Adipocyte (in vitro differentiated cells): ENCODE measurements around the gene CD55.
A peak's percentile ranks its signal among the peaks of the same experiment; 100 is the strongest.

ENCODE experiments used
- DNase-seq: peaks from one replicate; pipeline ENCODE4 v3.0.0-alpha.2; 2015; ENCODE audit warnings: low read depth
- H3K27me3 ChIP-seq: replicated peaks from 2 replicates; pipeline ENCODE4 v1.7.0; 2013; ENCODE audit warnings: mild to moderate bottlenecking, low read length, moderate library complexity; ENCODE audit not compliant: control insufficient read depth, insufficient read depth
- H3K36me3 ChIP-seq: 2 replicates; pipeline ENCODE4 v1.7.0; 2013; ENCODE audit warnings: low read length, mild to moderate bottlenecking, moderate library complexity; ENCODE audit not compliant: control insufficient read depth, insufficient read depth, severe bottlenecking
- H3K4me1 ChIP-seq: 2 replicates; pipeline ENCODE4 v1.7.0; 2013; ENCODE audit warnings: mild to moderate bottlenecking, low read length, moderate library complexity; ENCODE audit not compliant: control insufficient read depth, insufficient read depth
- H3K4me3 ChIP-seq: 2 replicates; pipeline ENCODE4 v1.7.0; 2013; ENCODE audit warnings: mild to moderate bottlenecking, low read length, moderate library complexity
- H3K9ac ChIP-seq: 2 replicates; pipeline ENCODE4 v1.7.0; 2013; ENCODE audit warnings: mild to moderate bottlenecking, low read length, moderate library complexity
- H3K9me3 ChIP-seq: 2 replicates; pipeline ENCODE4 v1.7.0; 2013; ENCODE audit warnings: mild to moderate bottlenecking, low read length, moderate library complexity; ENCODE audit not compliant: control insufficient read depth

The CD55 gene

DNA sequence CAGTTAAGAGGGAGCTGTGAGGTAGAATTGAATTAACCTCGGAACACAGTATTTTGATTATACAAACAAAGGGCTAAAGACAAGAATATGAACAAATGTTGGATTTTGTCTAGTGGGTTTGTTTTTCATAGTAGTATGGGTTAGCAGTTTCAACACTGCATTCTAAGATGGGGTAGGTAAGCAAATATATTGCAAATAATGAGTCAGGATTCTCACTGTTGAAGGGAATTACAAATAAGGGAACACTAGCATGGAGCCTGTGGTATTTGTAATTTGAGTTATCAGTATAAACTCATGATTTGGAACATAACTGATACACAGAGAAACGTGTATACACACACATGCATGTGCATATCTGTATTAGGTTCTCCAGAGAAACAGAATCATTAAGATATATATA, 44.5 kb downstream of the CD55 start:
- Histone ChIP-seq H3K9ac (no peak overlapping the region), H3K4me1 (no peaks in the 10 kb centered on the region), H3K4me3 (no peak overlapping the region), H3K27me3 (no peaks in the 10 kb centered on the region), H3K9me3 (no peaks in the 10 kb centered on the region), H3K36me3 (no peaks in the 10 kb centered on the region)
- peak; percentile 18 for DNase-seq

DNA sequence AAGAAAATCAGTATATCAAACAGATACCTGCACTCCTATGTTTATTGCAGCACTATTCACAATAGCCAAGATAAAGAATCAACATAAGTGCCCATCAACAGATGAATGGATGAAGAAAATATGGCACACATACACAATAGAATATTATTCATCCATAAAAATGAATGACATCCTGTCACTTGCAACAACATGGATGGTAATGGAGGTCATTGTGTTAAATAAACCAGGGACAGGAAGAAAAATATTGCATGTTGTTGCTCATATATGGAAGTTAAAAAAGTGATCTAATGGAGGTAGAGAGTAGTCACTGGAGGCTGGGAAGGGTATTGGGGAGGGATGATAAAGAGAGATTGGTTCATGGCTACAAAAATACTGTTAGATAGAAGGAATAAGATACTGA, 67.2 kb downstream of the CD55 start:
- Histone ChIP-seq H3K27me3 (no peaks in the 10 kb centered on the region), H3K4me1 (peaks cover 7% of the 10 kb centered on the region), H3K9me3 (peaks cover 28% of the 10 kb centered on the region), H3K4me3 (no peak overlapping the region), H3K9ac (no peak overlapping the region), H3K36me3 (no peaks in the 10 kb centered on the region)
- DNase-seq: no peak

DNA sequence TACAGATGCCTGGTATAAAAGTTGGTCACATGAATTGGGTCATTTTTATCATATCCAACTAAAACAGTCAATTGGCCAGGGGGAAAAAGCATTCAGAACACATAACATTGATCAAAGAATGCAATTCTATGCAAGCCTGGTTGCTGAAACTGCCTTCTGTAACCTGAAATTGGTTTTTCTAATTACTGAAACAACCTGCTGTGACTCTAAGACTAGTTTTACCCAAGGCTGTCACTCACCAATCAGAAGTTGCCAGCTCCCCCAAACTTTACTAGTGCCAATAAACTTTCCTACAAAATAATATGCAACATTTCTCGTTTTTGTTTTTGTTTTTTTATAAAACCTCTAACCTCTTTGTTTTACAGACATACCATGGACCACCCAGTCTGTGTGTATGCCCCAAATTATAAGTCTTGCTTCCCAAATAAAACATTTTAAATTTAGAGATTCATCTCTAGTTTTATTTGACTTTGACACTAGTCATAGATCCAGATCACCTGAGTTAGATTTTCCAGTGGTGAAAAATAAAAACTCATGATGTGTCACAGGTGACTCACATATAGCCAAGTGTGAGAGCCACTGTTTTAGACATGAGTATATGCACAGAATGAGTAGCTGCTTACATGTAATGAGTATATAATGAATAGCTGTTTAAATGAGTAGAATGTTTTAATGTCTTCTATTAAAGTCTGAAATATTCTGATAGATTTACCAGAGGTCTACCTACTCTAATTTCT, 68.4 kb downstream of the CD55 start:
- no peak overlapping the region for H3K4me3 ChIP-seq
- H3K9ac ChIP-seq: no peak overlapping the region
- no peaks in the 10 kb centered on the region for H3K27me3 ChIP-seq
- no peaks in the 10 kb centered on the region for H3K36me3 ChIP-seq
- no peak for DNase-seq
- peaks cover 9% of the 10 kb centered on the region for H3K4me1 ChIP-seq
- peaks cover 17% of the 10 kb centered on the region for H3K9me3 ChIP-seq

DNA sequence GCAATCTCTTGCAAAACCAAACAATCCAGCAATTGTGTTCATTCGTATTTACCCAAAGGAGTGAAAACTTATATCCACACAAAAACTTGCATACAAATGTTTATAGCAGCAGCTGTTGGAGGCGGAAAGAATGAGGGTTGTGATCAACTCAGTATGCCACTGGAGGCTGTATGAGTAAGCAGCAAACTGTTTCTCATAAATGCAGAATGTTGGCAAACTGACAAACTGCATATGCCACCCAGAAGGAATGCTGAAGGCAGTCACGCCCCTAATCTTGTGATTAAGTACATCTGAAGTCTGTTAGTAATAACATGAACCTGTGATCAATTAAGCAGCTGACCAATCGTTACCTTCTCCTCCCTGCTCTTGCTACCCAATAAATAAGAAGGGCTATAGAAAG, 72.1 kb downstream of the CD55 start:
- DNase-seq: peak; percentile 93
- Histone ChIP-seq H3K9me3 (no peaks in the 10 kb centered on the region), H3K36me3 (no peaks in the 10 kb centered on the region), H3K9ac (no peak overlapping the region), H3K4me3 (no peak overlapping the region), H3K27me3 (no peaks in the 10 kb centered on the region), H3K4me1 (peaks cover 9% of the 10 kb centered on the region)

DNA sequence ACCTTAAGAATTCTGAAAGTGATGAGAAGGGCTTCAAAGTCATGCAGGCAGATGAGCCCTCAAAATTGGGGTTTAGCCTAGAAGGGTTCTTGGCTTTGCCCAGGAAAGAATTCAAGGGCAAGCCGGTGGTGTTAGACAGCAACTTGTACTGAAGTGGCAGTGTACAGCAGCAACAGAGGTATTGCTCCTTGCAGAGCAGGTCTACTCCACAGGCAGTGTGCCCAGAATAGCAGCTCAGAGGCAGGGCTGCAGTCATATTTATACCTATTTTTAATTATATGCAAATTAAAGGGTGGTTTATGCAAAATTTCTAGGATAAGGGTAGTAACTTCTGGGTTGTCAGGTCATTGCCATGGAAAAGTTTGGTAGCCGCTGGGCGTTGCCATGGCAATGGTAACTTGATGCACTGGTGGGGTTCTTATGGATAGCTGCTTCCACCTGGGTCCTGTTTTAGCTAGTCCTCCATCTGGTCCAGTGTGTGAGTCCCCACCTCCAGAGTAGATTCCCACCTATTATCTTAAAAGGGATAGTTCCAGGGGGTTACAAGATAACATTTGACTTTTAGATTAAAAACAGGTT, 74.8 kb downstream of the CD55 start:
- Histone ChIP-seq H3K36me3 (no peaks in the 10 kb centered on the region), H3K4me3 (no peak overlapping the region), H3K27me3 (no peaks in the 10 kb centered on the region), H3K9me3 (no peaks in the 10 kb centered on the region), H3K9ac (no peak overlapping the region), H3K4me1 (peaks cover 9% of the 10 kb centered on the region)
- no peak for DNase-seq

DNA sequence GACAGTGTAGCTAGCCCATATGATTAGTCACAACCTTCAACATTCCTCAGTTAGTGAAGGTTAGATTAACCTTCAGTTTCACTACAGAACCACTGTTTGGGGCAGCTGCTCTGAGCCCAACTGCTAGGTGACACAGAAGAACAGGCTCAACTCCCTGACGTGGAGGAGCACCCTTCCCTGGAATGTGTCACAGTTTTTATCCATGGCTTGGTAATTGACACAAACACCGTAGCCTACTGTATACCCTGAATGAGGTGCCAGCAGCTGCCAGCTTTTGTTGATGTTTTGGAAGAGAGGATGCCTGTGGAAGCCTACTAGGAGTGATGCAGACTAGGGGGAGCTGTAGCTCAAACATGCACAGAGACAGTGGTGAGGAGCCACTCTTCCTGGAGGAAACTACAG, 76.0 kb downstream of the CD55 start:
- Histone ChIP-seq H3K27me3 (no peaks in the 10 kb centered on the region), H3K4me3 (no peak overlapping the region), H3K4me1 (peaks cover 9% of the 10 kb centered on the region), H3K9ac (no peak overlapping the region), H3K36me3 (no peaks in the 10 kb centered on the region), H3K9me3 (no peaks in the 10 kb centered on the region)
- DNase-seq: no peak

DNA sequence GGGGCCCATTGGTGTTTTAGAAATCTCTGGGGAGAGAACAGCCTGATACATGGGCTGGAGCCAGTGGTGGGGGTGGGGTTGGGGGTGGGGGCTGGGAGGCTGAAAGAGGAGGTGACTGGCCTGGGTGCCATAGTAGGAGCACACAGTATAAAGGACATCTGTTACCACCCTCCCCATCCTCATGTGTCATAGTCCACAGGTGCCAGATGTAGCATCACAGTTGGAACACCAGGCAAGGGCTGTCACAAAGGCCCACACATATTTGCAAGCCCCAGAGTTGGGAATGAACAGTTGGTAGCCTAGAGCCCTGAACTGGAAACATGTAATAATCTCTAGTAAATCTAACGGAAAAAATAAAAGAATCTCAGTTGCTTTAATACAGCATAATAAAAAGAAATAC, 77.5 kb downstream of the CD55 start:
- DNase-seq: no peak
- Histone ChIP-seq H3K27me3 (no peaks in the 10 kb centered on the region), H3K36me3 (no peaks in the 10 kb centered on the region), H3K9ac (no peak overlapping the region), H3K4me3 (no peak overlapping the region), H3K4me1 (no peaks in the 10 kb centered on the region), H3K9me3 (no peaks in the 10 kb centered on the region)

DNA sequence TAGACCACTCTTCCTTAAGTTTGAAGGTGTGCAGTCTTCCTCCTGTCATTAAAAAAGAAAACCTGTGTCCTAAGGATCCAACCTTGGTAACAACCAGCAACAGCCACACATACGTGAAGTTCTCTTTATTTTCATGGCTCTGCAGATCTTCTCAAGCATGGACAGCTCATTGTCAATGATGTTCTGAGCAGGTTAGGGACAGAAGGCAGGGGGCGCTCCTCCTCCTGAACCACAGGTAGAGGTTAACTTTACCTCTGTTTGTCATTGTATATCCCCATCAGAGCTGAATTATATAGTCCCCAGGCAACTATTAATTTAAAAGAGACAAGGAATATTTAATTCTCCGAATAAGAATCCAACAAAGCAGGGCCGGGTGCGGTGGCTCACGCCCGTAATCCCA, 80.1 kb downstream of the CD55 start:
- H3K4me1 ChIP-seq: no peaks in the 10 kb centered on the region
- DNase-seq: no peak
- no peak overlapping the region for H3K4me3 ChIP-seq
- H3K9me3 ChIP-seq: no peaks in the 10 kb centered on the region
- no peak overlapping the region for H3K9ac ChIP-seq
- H3K36me3 ChIP-seq: no peaks in the 10 kb centered on the region
- H3K27me3 ChIP-seq: no peaks in the 10 kb centered on the region

DNA sequence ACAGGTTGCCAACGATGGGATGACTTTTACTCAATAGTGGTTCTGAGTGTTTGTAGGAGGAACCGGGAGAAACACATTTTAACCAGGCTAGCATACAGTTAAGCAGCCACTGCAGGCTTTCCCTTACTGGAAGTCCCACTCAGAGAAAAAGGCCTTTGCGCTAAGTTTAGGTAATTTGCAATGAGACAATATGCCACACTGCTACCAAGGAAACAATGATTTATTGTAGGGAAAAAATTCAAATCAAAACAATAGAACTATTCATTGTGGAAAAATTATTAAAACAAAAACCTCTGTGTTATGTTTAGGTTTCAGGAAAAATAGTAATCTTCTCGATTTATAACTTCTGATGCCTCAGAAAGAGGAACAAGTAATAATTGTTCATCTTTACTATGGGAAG, 81.3 kb downstream of the CD55 start:
- DNase-seq: no peak
- H3K36me3 ChIP-seq: no peaks in the 10 kb centered on the region
- H3K4me1 ChIP-seq: peaks cover 5% of the 10 kb centered on the region

DNA sequence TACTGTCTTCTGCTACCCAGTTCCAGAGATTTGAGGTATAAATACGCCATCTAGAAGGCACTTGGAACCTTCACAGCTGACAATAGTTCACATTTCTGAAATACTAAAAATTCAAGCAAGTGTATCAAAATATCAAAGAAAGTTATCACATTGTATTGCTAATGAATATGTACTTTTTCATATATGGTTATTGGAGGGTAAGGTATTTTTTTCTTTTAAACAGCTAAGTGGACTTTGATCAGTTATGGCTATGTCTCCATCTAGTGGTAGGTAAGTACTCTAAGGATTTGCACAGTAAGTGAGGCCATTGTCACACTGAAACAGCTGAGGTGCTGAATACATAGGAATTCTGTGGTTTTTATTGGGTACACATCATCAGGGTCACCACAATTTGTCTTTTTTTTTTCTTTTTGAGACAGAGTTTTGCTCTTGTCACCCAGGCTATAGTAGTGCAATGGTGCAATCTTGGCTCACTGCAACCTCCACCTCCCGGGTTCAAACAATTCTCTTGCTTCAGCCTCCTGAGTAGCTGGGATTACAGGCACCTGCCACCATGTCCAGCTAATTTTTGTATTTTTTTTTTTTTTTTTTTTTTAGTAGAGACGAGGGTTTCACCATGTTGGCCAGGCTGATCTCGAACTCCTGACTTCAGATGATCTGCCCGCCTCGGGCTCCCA, 83.5 kb downstream of the CD55 start:
- H3K27me3 ChIP-seq: no peaks in the 10 kb centered on the region
- peak; percentile 88 for DNase-seq
- peaks cover 12% of the 10 kb centered on the region for H3K4me1 ChIP-seq
- no peaks in the 10 kb centered on the region for H3K36me3 ChIP-seq
- no peaks in the 10 kb centered on the region for H3K9me3 ChIP-seq
- H3K4me3 ChIP-seq: no peak overlapping the region
- no peak overlapping the region for H3K9ac ChIP-seq

More for the DNA sequence above, 81.3 kb downstream of the CD55 start:
- Histone ChIP-seq H3K9ac (no peak overlapping the region), H3K4me3 (no peak overlapping the region), H3K27me3 (no peaks in the 10 kb centered on the region), H3K9me3 (no peaks in the 10 kb centered on the region)

DNA sequence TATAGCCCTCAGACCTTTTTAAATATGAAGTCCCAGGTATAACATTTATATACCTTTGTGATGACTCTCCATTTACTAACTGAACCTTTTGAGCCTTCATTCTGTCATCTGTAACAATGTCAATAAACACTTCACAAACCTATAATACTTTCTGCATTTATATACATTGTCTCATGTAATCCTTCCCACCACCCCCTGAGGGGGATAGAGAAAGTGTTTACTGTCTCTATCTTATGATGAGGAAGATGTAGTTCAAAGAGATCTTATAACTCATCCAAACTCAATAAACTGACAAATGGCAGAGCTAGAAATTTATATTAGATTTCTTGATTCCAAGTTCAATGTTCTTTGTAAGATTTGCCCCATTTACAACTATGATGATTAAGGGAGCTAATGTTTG, 84.3 kb downstream of the CD55 start:
- Histone ChIP-seq H3K9me3 (no peaks in the 10 kb centered on the region), H3K27me3 (no peaks in the 10 kb centered on the region), H3K4me1 (peaks cover 12% of the 10 kb centered on the region), H3K4me3 (no peak overlapping the region), H3K9ac (no peak overlapping the region), H3K36me3 (no peaks in the 10 kb centered on the region)
- no peak for DNase-seq
